NT2/D1 (cell line): Measurements from ENCODE around the gene AGPAT2.

ENCODE experiments used
- DNase-seq: peaks from one replicate; pipeline ENCODE4 v3.0.0-alpha.2; 2011; ENCODE audit warnings: low read depth, low spot score
- H3K27me3 ChIP-seq: 2 replicates; pipeline ENCODE4 v1.6.0; 2011; ENCODE audit warnings: mild to moderate bottlenecking; ENCODE audit not compliant: insufficient read length, insufficient read depth
- H3K36me3 ChIP-seq: 2 replicates; pipeline ENCODE4 v1.6.1; 2011; ENCODE audit warnings: mild to moderate bottlenecking, low read length, mixed read lengths; ENCODE audit not compliant: insufficient read depth, insufficient read length
- H3K4me1 ChIP-seq: 2 replicates; pipeline ENCODE4 v1.5.1; 2011; ENCODE audit not compliant: insufficient read depth, insufficient read length
- H3K4me3 ChIP-seq: 2 replicates; pipeline ENCODE4 v1.5.1; 2011; ENCODE audit warnings: low read depth; ENCODE audit not compliant: insufficient read length
- H3K9ac ChIP-seq: 2 replicates; pipeline ENCODE4 v1.6.0; 2011; ENCODE audit warnings: low read depth; ENCODE audit not compliant: insufficient read length
- H3K9me3 ChIP-seq: 2 replicates; pipeline ENCODE4 v1.5.1; 2011; ENCODE audit warnings: mild to moderate bottlenecking, low read length; ENCODE audit not compliant: insufficient read depth
- SUZ12 ChIP-seq: IDR thresholded peaks from 2 replicates; pipeline ENCODE4 v1.6.1; 2011; ENCODE audit not compliant: insufficient read length, insufficient read depth; ENCODE audit errors: extremely low read depth
- YY1 ChIP-seq: IDR thresholded peaks from 2 replicates; pipeline ENCODE4 v1.6.1; 2011; ENCODE audit not compliant: insufficient read length, insufficient read depth
- ZNF274 ChIP-seq: IDR thresholded peaks from 2 replicates; pipeline ENCODE4 v1.6.1; 2011; ENCODE audit warnings: mild to moderate bottlenecking, low read depth, low read length

The AGPAT2 gene

GRCh38 chr9:136686794-136687711 is at the start of gene AGPAT2:
AGPAT2 (minus strand) TSS chr9:136687457; CDS start chr9:136687357, 100 bp downstream.
- Histone ChIP-seq H3K4me3 (peak within 1 kb of the TSS; percentile 76), H3K27me3 (peaks cover 33% of the 10 kb centered on the region), H3K9me3 (no peaks in the 10 kb centered on the region), H3K9ac (peak within 1 kb of the TSS; percentile 93), H3K36me3 (peaks cover 4% of the 10 kb centered on the region), H3K4me1 (peaks cover 54% of the 10 kb centered on the region)
- TF ChIP-seq ZNF274 (no peak), SUZ12 (no peak), YY1 (no peak)
- no peak for DNase-seq

GRCh38 chr9:136735812-136736480 is 48.7 kb upstream of the AGPAT2 start:
- Histone ChIP-seq H3K4me1 (peaks cover 6% of the 10 kb centered on the region), H3K9me3 (no peaks in the 10 kb centered on the region), H3K27me3 (peaks cover 12% of the 10 kb centered on the region), H3K36me3 (peaks cover 4% of the 10 kb centered on the region), H3K9ac (peak overlapping the region; percentile 42), H3K4me3 (no peak overlapping the region)
- no peak for DNase-seq
- TF ChIP-seq ZNF274: no peak
- no peak for TF ChIP-seq YY1
- TF ChIP-seq SUZ12: no peak

DNA sequence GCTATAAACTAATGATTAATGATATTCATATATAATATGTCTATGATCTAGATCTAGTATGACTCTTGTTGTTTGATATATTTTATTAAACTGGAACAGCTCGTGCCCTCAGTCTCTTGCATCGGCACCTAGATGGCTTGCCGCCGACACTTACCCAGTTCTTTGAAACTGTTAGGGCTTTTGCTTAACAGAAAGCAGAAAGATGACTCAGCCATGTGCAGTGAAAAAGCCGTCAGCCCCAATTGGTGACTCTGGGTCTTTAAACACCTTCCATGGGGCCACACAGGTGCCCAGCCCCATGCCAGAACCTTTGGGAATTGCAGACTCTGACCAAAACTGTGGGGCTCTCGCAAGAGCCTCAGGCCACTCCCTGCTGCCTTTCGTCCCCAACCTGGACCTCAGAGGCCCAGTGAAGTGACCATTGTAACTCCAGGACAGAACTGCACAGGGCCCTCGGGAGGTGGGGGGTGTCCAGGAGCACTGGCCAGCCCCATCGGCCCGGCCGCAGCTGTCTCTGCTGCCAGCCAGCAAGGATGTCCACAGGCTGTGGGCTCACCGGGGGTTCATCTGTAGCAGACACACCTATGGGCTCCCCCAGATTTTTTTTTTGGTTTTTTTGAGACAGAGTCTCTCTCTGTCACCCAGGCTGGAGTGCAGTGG is 47.7 kb upstream of the AGPAT2 start:
- Histone ChIP-seq H3K9me3 (no peaks in the 10 kb centered on the region), H3K27me3 (peaks cover 14% of the 10 kb centered on the region), H3K4me1 (peaks cover 7% of the 10 kb centered on the region), H3K36me3 (peaks cover 4% of the 10 kb centered on the region), H3K4me3 (no peak overlapping the region), H3K9ac (no peak overlapping the region)
- DNase-seq: no peak
- TF ChIP-seq ZNF274 (no peak), SUZ12 (no peak), YY1 (no peak)

- Histone ChIP-seq H3K9me3 (no peaks in the 10 kb centered on the region), H3K9ac (peak overlapping the region; percentile 36), H3K4me1 (peaks cover 16% of the 10 kb centered on the region), H3K4me3 (no peak overlapping the region), H3K27me3 (peaks cover 23% of the 10 kb centered on the region), H3K36me3 (peaks cover 4% of the 10 kb centered on the region)
- TF ChIP-seq SUZ12 (no peak), ZNF274 (no peak), YY1 (no peak)
- no peak for DNase-seq
These were observed 46.4 kb upstream of the AGPAT2 start for GRCh38 chr9:136733611-136734010.

GRCh38 chr9:136732444-136733178 is 45.4 kb upstream of the AGPAT2 start:
- Histone ChIP-seq H3K27me3 (peaks cover 28% of the 10 kb centered on the region), H3K4me3 (no peak overlapping the region), H3K4me1 (peaks cover 16% of the 10 kb centered on the region), H3K36me3 (peaks cover 5% of the 10 kb centered on the region), H3K9ac (peak overlapping the region; percentile 47), H3K9me3 (no peaks in the 10 kb centered on the region)
- DNase-seq: no peak
- no peak for TF ChIP-seq SUZ12
- TF ChIP-seq ZNF274: no peak
- no peak for TF ChIP-seq YY1

DNA sequence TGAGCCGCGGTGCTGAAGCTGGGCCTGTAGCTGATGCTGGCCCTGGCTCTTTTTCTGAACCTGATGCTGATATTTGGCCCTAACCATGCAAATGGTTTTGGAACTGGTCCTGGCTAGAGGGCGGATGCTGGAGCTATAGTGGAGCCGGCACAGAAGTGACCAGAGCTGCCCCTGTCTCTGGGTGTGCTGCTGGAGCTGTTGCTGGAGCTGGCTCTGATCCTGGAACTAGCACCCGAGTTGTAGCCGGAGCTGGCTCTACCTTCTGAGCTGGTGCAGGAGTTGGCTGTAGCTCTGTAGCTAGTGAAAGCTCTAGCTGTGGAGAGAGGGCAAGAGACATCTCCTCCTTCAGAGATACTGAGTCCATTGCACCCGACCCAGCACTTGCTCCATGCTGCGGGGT is 42.7 kb upstream of the AGPAT2 start:
- DNase-seq: no peak
- H3K9ac ChIP-seq: no peak overlapping the region
- TF ChIP-seq YY1 (no peak), ZNF274 (no peak), SUZ12 (no peak)
- no peak overlapping the region for H3K4me3 ChIP-seq
- peaks cover 31% of the 10 kb centered on the region for H3K36me3 ChIP-seq
- H3K9me3 ChIP-seq: no peaks in the 10 kb centered on the region
- H3K27me3 ChIP-seq: peaks cover 28% of the 10 kb centered on the region
- H3K4me1 ChIP-seq: peaks cover 29% of the 10 kb centered on the region
